Right forelimb (tissue), 1 donor: Measurements from ENCODE around the gene SORCS2.

Experiments
- DNase-seq: peaks from one replicate; pipeline ENCODE4 v3.0.0-alpha.2; 2018

The SORCS2 gene

DNA sequence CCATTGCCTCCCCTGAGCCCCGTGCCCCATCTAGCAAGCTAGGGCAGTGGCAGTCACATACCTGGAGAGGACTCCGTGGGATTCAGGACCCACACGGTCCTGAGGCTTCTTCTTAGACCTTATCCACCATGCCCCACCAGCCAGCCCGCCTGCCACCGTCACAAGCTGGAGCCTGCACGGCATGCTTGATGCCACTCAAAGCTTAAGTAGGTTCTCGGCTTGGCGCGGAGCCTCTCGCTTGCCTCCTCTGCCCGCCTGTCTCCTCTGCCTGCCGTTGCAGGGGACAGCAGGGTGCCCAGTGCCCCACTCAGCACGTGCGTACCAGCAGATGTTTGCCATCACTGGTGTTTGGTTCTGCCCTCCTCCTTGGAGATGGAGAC, 228.3 kb downstream of the SORCS2 start:
- DNase-seq, result no peak

DNA sequence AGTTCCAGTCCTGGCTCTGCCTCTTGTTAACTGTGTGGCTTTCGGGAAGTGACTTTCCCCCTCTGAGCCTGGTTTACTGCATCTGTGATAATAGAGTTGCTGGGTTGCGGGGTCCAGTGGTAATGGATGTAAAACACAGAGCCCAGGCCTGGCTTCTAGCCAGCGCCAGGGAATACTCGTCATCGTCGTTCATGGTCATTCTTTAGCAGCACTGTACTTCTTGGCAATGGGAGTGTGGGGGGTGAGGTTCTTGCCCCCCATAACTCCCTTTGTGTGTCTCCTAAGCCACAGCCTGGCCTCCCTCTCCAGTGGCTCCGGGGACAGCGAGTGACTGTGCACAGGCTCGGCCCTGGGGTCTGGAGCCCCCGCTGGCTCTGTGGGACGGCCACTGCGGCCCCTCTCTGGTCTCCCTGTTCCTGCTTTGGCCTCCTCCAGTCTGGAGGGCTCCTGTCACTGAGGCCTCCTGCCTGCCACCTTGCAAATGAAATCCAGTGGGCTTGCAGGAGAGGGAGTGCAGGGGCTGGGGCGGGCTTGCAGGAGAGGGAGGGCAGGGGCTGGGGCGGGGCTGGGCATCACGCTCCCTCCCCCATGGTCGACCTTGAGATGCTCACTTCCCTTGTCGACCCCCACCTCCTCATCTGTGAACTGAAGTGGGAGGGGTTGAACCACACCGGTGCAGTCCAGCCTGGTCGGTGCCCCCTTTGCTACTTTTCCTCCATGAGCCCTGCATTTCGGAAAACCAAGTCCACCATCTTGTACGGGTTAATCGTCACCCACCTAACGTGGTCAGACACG, 229.2 kb downstream of the SORCS2 start:
- DNase-seq, result peak; percentile 18

DNA sequence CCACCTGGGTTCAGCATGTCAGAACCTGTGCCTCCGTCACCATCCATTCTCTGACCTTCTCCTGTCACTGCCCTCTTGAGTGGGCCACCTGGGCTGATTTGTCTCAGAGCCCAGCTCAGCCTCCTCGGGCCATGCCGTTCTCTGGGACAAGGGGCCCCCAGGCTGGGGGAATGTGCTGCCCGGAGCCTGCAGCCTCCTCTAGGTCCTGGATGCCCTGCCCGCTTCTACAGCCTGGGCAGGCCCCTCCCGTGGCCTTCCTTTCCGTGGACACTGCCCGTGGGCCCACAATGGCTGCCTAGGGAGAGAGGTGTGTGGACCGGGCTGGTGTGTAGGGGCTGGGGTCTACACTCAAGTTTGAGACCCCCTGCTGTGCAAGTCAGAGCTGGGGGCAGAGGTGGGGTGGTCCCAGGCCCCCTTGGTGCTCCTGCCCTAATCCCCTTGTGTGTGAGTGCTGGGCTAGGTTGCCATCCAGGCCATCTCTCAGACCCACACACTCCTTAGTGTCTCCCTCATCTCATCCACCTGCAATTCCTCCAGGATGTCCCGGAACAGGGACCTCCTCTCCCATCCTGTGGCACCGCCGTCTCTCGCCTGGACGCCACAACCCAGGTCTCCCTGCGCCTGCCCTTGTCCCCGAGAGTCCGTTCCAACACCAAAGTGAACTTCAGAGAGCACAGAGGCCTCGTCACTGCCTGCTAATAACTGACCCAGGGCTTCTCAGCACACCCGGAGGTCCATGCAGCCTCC, 230.0 kb downstream of the SORCS2 start:
- DNase-seq, result peak; percentile 28

DNA sequence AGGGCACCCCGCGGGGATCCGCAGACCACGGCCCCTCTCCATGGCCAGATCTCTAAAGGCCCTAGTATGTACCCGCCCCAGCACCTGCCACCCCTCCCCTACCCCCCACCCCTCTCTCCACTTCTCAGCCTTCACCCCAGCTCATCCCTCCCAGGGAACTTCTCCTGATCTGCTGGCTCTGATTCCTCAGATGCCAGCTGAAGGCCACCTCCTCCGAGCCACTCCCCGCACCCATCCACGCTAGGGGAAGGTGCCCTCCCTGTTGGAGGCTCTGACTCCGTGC, 230.5 kb downstream of the SORCS2 start:
- DNase-seq, result no peak

DNA sequence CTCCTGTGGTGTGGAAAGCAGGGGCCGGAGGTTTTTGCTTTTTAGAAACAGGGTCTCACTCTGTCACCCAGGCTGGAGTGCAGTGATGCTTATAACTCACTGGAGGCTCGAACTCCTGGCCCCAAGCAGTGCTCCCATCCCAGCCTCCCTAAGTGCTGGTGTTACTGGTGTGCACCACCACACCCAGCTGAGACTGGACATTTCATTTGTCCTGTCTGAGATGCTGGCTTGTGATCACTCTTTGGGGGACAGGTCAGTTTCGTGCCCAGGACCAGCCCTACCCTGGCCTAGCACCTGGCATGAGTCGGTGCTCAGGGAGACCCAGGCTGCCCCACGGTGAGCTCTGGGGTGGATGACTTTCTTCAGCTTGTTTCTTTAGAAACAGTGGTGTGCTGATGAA, 231.1 kb downstream of the SORCS2 start:
- no peak for DNase-seq

DNA sequence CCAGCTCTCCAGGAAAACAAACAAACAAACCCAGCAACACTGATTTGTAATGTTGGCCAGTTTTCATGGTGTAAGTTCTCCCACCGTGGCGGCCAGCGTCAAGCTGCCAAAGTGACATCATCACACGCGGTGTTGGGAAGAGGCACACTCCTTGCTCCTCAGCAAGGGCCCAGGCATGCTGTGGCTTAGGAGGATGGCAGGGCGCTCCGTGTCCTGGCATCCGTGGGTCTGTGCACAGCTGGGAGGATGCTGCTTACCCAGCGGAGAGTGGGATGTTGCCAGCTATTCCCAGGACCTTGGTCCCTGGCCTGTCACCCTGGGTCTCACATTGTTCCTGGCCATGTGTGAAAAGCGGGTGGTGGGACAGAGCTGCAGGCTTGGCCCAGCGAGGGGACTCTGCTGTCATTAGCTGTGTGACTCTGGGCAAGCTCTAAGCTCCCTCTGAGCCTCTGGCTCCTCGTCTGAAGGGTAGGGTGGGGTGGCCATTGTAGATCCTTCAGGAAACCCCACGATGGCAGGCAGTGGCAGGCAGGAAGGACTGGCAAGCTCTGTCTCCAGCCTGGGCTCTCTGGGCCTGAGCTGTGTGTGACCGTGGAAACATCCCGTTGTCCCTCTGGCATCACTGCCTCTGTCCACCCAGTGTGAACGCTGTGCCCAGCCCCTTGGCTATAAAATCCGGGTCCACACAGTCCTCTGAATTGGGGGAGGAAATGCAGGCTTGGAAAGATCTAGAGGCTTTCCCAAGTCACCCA, 231.6 kb downstream of the SORCS2 start:
- peak; percentile 61 for DNase-seq

DNA sequence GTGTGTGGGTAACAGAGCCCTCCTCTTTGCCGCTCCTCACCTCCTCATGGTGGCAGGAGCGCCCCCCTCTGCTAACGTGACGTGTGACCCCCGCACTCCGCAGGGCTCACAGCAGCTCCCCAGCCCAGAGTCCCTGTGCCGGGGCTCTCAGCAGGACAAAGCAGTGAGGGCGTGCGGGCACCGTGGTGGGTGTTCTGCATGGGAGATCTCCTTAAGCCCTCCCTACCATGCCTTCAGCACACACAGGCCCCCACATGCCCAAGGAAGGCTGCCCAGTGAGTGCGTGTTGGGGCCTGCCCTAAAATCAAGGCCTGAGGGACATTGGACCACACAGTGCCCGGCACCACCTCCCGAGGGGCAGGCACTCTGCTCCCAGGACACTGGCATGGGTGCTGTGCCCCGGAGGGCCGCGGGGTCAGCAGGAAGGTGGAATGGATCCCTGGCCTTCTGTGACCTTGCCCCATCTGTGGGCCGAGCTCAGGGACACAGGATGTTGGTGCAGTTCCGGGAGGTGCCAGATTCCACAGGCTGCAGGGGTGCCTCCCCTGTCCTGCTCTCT, 232.3 kb downstream of the SORCS2 start:
- peak; percentile 40 for DNase-seq

DNA sequence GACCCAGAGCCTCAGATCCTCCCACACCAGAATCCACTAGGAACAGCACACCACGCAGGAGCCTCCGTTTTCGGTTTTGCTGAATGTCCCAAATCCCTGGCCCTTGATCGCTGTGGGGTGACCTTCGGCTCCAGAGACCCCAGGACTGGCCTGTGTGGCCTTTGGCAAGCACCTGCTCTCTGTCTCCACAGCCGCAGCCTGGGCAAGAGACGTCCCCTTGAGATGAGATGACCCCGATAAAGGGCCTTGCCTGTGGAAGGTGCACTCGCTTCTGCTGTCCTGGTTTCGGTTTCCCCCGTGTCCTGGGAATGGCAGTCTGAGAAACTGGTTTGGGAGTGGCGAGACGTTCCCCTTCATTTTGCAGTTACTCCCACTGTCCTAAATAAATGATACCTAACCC, 232.8 kb downstream of the SORCS2 start:
- DNase-seq, result peak; percentile 28

DNA sequence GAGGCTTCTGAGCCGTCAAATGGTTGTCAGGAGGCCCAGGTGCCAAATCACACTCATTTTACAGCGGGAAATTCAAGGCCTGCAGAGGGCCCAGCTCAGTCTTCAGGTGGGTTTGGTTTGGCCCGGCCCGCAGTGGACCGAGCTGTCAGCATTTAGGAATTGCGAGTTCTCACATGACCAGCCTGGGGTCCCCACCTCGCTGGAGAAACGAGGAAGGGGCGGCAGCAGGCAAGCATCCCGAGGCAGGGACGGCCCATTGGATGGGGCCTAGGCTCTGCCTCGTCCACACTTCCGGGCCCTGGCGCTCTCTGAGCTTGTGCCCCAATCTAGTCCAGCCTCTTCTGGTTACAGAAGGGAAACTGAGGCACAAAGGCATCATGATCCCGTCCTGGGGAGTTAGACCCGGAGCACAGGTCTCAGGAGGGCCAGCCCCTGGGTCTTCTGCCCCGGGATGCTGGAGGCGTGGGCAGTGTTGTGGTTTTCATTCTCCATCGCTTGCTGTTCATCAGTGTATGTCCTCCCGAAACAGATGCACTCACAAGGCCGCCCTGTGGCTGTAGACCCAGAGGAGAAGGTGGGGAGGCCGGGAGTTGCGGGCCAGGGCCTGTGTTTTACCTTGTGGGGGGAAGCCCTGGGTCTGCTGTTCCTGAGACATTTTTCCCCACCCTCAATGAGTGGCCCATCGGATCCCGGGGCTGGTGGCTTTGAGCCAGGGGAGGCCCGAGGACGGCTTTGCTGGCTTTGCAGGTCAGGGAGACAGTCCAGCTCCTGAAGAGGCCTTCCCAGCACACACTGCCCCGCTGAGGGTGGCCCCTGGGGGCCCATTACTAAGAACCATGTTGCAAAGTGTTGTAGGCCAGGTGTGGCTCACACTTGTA, 233.5 kb downstream of the SORCS2 start:
- DNase-seq, result peak; percentile 38

DNA sequence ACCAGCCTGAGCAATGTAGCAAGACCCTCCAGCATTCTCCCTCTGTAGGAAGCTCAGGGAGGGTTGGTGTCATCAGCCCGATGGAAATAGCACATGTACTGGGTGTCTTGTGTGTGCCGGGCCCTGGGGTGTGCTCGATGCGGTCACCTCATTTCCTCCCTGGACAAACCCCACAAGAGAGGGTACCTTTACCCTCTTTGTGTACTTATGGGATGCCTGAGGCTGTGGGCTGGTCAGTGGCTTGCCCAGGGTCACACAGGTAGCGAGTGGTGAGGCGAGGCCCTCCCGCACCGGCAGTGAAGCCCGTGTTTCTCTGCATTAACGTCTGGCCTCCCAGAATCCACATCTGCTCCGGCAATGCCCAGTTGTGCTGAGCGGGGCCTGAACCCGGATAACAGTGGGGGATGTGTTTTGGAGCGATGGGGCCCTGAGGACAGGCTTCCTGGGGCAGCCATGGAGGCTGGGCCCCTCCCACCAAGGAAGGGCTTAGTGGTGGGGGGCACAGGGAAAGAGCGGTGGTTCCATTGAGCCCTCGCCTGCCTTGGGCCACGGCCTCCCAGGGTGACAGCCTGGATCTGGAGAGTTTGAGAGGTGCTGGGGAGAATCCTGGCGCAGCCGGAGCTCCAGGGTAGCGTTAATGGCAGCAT, 234.3 kb downstream of the SORCS2 start:
- peak; percentile 30 for DNase-seq

DNA sequence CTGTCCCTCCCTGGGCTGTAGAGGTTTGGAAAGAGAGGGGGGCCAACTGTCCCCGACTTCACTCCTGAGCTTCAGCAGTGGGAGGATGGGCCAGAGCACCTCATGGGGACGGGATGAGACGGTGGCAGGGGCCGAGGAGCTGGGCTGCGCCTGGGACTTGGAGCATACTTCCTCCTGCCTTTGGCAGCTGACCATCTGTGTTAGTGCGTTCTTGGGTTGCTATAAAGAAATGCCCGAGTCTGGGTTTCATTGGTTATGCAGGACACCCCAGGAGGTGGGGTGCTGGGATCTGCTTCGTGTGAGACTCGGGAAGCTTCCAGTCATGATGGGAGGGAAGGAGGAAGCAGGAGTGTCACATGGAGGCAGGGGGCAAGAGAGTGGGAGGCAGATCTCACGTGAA, 235.0 kb downstream of the SORCS2 start:
- DNase-seq, result peak; percentile 41

DNA sequence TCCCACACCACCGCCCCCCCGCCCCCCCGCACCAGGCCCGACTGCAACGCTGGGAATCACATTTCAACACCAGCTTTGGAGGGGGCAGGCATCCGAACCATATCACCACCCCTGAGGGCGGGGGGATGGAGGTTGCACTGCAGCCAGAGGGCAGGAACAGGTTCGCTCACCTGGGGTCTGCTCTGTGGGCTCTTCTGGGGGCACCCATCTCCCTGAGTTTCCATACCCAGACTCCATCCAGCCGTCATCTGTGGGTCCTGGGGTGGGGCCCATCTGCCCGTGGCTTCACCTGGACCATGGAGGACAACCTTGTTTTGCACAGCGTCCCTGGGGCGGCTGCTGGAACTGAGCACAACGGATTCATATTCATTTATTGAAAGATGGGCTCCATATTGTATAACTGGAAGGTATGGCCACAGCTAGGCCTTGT, 235.5 kb downstream of the SORCS2 start:
- DNase-seq, result peak; percentile 39

DNA sequence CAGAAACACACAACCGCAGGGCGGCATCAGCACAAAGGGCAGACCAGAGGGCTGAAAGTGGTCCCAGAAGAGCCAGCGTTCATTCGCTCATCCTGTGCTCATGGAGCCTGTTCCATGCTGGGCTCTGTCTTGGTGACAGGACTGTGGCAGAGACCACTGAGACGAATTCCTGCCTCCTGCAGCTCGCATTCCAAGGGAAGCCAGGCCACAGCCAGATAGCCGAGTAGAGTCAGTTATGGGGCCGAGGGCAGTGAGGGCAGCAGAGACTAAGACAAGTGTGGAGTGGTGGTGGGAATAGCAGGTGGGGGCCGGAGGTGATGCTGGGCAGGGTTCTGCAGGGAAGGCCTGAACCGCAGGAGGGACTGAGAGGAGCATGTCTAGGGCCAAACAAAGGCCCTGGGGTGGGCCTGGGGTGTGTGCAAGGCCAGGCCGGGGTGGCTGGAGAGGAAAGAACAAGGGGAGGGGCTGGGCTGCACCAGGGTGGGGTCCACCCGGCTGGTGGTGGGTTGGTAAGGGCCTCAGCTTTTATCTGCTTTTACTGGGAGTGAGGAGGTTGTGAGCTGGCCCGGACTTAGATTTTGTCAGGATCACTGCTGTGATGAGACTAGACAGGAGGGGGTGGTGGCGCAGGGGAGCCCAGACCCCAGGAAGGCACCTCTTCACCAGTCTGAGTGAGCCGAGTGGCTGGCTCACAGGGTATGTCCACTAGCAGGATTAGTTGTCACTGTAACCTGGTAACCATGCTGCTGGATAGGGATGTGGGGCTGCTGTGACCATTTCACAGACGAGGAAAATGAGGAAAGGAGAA, 236.1 kb downstream of the SORCS2 start:
- peak; percentile 29 for DNase-seq

DNA sequence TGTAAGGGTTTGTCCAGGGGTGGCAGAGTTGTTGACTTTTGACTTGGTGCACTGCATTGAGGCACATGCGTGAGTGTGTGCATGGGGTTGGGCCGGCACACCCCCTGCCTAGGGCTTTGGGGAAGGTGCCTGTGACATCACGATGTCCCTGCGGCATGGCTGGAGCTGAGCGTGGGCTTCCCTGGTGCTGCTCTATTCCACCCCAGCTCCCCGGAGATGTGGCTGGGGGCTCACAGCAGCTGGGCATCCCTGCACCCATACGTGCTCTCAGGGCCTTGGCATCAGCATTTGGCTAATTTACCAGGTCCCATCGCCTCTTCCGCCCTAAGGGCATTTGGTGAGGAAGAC, 236.7 kb downstream of the SORCS2 start:
- no peak for DNase-seq

DNA sequence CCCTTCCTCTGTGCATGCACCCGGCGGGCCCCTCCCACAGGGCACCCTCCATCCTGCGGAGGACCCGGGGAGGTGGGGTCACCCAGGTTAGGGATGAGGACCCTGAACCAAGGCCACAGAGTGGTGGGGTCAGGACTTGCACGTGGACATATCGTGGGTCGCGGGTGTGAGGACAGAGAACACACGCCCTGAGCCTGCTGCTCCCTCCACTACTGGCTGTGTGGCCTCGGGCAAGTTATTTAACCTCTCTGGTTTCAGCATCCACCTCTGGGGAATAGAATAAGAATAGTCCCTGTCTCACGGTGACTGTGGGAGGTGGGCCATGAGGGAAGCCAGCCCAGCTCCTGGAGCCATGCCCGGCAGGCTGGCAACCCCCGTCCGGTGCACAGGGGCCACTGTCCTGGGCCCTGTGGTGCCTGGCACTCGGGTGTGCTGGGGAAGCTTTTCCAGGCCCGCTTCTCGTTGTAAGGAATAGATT, 237.3 kb downstream of the SORCS2 start:
- peak; percentile 26 for DNase-seq

DNA sequence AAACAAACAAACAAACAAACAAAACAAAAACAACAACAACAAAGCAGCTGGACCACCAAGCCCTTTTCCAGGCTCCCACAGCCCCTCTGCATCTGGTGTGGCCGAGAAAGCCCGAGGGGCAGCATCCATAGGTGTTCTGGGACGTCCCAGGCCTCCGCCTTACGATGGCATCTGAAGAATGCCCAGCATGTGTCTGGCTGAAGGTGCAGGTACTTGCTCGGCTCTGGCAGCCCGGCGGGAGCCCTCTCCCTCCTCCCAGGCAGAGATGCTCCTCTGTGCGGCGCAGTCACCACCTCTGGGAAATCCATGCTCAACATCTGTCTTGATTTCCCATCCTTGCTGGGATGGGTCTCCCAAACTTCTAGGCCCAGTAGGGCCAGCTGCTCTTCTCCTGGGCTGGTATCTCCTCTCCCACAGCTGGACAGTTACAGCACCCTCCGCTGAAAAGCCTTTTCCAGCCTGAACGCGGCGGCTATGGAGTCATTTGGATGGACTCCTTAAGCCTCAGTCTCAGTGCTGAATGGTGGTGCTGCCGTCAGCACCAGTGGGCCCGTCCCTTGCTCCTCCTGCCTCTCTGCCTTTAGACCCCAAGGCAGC, 238.1 kb downstream of the SORCS2 start:
- peak; percentile 36 for DNase-seq

DNA sequence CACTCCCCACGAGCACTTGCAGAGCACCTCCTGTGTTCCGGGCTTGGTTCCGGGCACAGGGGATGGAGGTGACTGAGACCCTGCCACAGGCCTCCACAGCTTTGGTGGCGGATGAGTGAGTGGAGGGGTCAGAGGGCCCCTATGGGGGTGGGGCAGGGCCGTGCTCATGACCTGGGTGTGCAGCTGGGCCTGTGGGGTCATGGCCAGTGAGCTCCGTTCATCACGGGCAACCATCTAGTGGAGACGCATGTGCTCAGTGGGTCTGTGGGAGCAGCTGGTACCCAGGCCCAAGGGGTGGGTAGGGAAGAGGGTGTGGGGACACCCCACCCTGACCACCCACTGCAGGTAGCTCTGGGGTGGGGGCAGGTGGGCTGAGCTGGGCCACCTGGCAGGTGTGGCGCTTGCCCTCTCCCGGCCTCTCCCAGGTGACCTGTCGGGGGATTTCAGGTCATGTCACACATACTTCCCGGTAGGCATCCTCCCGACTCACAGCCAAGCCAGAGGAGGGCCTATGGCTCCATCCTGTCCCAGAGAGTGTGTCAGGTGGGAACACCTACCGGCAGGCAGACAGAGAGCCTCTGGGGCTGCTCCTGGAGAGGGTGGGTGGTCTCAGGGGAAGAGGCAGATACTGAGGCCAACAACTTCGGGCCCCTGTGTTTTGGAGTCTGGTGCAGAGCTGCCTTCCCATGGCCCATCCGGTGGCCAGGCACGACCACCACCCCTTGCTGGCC, 238.8 kb downstream of the SORCS2 start:
- DNase-seq, result no peak

DNA sequence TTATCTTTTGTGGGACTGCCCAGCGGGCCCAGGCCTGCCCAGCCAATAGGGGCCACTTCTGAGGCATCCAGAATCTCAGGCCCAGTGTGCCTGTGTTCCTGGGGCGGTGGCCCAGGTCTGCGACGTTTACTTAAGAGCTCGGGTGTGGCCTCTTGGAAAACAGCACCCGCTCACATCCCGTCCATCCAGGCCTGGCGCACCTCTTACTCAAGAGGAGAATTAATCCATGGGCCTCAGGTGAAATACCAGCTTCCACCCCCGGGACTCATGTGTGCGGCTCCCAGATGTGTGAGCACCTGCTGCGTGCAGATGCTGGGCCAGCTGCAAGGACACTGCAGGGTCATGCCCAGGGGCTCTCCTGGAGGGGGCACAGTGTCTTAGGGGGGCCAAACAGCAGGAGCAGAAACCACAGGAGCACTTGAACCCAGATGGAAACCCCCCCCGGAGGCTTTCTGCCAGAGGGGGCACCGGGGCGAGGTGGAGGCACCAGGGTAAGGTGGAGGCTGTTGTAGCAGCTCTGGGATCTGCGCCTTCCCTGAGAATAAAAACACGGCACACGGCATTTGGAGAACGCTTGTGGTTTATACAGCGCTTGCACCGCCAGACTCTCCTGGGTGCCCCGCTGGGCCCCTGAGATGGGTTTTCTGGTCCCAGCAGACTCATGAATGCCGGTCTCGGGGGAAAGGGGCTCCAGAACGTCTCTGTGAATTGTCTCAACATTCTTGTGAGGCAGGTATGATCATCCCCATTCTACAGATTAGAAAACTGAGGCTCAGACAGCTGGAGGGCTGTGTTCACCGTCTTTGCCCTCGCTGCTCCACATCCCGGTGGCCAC, 239.6 kb downstream of the SORCS2 start:
- no peak for DNase-seq
